SJSA1 (cell line): ENCODE measurements around the gene TRIM2. TPM values are rescaled to one million over a fixed set of nuclear protein-coding genes. Genes with fewer than 3 reads are reported as not detected.
"Not testable (repeated sequence)": the region's sequence is repeated elsewhere in the genome, so short reads cannot be mapped to it uniquely, and the experiment has no call there.

ENCODE experiments used
- DNase-seq, 2 experiments: peaks; one replicate each; pipeline ENCODE4 v3.0.0-alpha.2; 2015 to 2020; ENCODE audit warnings: low spot score in 2 of 2, low read depth in 1 of 2
- H3K27ac ChIP-seq: fragments of 250-450 bp; sonication (Bioruptor Pico); 2 replicates; pipeline ENCODE4 v1.5.1; 2020; ENCODE audit warnings: mild to moderate bottlenecking, moderate library complexity
- H3K27me3 ChIP-seq: fragments of 250-450 bp; sonication (Bioruptor Pico); replicated peaks from 2 replicates; pipeline ENCODE4 v1.5.1; 2020; ENCODE audit warnings: mild to moderate bottlenecking, moderate library complexity
- H3K36me3 ChIP-seq: fragments of 250-450 bp; sonication (Bioruptor Pico); 2 replicates; pipeline ENCODE4 v1.5.1; 2020; ENCODE audit warnings: mild to moderate bottlenecking
- H3K4me1 ChIP-seq: fragments of 250-450 bp; sonication (Bioruptor Pico); replicated peaks from 2 replicates; pipeline ENCODE4 v1.6.1; 2021; ENCODE audit warnings: mild to moderate bottlenecking
- H3K4me3 ChIP-seq: fragments of 250-450 bp; sonication (Bioruptor Pico); 2 replicates; pipeline ENCODE4 v1.5.1; 2020; ENCODE audit warnings: mild to moderate bottlenecking
- H3K9me3 ChIP-seq: fragments of 250-450 bp; sonication (Bioruptor Pico); replicated peaks from 2 replicates; pipeline ENCODE4 v1.5.1; 2020; ENCODE audit warnings: mild to moderate bottlenecking
- total RNA-seq: library from RNA; depleted of rRNA; stranded (reverse); fragments of >200 nt; shearing (Covaris generic); gene quantifications from 2 replicates; pipeline ENCODE4 v1.2.3, GENCODE V29; 2014

Gene TRIM2
- total RNA-seq, 1 experiment from 2014 or later: 22.4 TPM

DNA sequence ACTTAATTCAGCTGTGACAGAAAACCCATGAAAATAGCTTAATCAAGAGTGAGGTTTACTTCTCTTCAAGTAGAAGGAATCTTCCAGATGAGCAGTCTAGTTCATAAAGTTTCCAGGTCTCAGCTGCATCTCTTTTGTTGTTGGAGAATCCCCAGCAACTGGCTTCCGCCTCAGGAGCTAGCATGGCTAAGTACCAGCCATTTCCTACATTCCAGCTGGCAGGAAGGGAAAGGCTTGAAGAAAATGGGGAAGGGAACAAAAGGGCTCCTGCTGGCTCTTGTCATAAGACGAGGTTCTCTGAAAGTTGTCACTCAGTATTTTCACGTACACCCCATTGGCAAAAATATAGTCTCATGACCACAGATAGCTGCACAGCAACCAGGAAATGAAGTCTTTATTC, 27.3 kb upstream of the TRIM2 start:
- H3K4me3 ChIP-seq: no peak overlapping the region
- no peaks in the 10 kb centered on the region for H3K36me3 ChIP-seq
- H3K9me3 ChIP-seq: no peaks in the 10 kb centered on the region
- no peak for DNase-seq
- no peak overlapping the region for H3K27ac ChIP-seq
- no peaks in the 10 kb centered on the region for H3K27me3 ChIP-seq
- H3K4me1 ChIP-seq: peaks cover 24% of the 10 kb centered on the region

DNA sequence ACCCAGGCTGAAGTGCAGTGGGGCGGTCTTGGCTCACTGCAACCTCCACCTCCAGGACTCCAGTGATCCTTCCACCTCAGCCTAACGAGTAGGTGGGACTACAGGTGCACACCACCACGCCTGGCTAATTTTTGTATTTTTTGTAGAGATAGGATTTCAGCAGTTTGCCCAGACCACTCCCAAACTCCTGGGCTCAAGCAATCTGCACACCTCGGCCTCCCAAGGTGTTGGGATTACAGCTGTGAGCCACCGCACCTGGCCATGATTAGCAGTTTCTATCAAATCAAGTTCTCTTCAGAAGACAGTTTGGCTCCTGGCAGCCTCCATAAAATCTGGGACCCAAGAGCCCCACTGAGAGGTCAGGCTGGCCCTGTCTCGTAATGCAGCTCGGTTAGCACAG, 26.4 kb upstream of the TRIM2 start:
- Histone ChIP-seq H3K27me3 (no peaks in the 10 kb centered on the region), H3K36me3 (no peaks in the 10 kb centered on the region), H3K4me1 (peaks cover 30% of the 10 kb centered on the region), H3K9me3 (no peaks in the 10 kb centered on the region), H3K27ac (no peak overlapping the region), H3K4me3 (no peak overlapping the region)
- DNase-seq: no peak

DNA sequence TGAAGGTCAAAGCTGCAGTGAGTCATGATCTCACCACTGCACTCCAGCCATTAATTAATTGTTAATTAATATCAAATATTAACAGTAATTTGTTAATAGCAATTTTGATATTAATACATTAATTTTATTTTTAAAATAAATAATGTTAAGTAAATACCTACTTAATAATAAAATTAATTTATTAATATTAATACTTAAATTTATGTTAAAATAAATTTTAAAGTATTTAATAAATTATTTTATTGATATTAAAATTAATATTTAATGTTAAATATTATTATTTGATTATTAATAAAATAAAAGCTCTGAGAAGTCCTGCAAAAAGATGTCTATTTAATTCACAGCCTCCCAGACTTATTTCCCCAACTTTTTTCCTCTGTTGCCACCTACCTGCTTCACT, 25.1 kb upstream of the TRIM2 start:
- H3K36me3 ChIP-seq: no peaks in the 10 kb centered on the region

DNA sequence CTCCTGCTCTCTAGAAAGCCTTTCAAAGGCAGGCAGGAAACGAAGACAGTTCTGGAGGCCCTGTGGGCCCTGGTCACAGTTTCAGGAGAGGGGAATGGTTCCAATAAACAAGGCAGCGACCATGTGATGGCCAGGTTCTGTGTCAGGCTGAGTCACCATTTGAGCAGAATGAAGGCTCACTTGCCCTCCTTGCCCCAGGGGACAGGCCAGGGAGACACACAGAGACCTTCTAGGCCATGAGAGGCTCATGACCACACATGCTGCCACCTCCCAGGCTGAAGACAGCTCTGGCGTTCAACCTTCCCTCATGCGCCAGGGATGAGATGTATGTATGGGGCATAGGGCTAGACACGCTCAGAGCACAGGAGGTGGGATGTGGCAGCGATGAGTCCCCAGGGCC, 22.9 kb upstream of the TRIM2 start:
- DNase-seq: peak; percentile 83 to 92
- no peaks in the 10 kb centered on the region for H3K9me3 ChIP-seq
- H3K4me3 ChIP-seq: no peak overlapping the region
- H3K36me3 ChIP-seq: no peaks in the 10 kb centered on the region
- H3K27ac ChIP-seq: peak overlapping the region; percentile 46
- H3K27me3 ChIP-seq: no peaks in the 10 kb centered on the region
- H3K4me1 ChIP-seq: peaks cover 43% of the 10 kb centered on the region

More for the DNA sequence above, 25.1 kb upstream of the TRIM2 start:
- Histone ChIP-seq H3K27ac (no peak overlapping the region), H3K4me1 (peaks cover 30% of the 10 kb centered on the region), H3K27me3 (no peaks in the 10 kb centered on the region), H3K9me3 (no peaks in the 10 kb centered on the region), H3K4me3 (no peak overlapping the region)
- DNase-seq: no peak

DNA sequence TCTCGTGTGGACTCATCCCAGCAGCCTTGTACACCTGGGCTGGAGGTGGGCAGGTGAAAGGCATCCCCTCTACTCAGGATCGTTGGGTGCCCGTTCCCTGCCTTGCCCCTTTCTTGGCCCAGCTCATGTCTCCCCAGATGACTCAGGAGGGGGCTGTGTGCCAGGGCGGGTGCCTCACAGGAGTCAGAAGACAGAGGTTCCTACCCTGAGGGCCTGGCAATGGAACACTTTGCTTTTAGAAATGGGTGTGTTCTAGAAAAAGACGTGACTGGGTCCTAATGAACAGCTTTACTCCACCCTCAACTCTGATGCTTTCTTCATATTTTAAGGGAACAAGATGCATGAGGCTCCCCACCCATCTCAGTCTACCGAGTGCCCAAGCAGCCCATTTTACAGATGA, 22.5 kb upstream of the TRIM2 start:
- no peaks in the 10 kb centered on the region for H3K36me3 ChIP-seq
- H3K4me1 ChIP-seq: peaks cover 43% of the 10 kb centered on the region
- H3K4me3 ChIP-seq: no peak overlapping the region
- peak in 1 of 2 experiments; percentile 62 for DNase-seq
- H3K9me3 ChIP-seq: no peaks in the 10 kb centered on the region
- H3K27ac ChIP-seq: peak overlapping the region; percentile 30; the same call in 1 of the 2 replicates
- H3K27me3 ChIP-seq: no peaks in the 10 kb centered on the region

DNA sequence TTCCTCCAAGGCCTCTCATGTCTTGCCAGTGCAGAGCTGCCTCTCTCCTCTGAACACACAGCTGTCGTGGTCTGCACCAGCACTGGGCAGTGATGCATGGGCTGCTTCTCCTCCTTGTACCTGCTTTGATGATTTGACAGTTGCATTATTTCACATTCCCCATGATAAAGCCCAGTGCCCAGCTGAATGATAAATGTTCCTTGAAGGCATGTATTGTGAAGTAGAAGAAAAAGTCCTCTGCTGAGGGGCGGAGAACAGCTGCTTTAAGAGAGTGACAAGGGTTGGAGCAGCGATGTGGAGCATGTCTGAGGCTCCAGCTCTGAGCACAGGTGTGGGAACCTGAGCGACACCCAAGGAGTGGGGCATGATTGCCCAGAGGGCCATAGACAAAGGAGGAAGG, 21.1 kb upstream of the TRIM2 start:
- Histone ChIP-seq H3K27ac (no peak overlapping the region), H3K36me3 (no peaks in the 10 kb centered on the region), H3K27me3 (no peaks in the 10 kb centered on the region), H3K9me3 (no peaks in the 10 kb centered on the region), H3K4me1 (peaks cover 43% of the 10 kb centered on the region), H3K4me3 (no peak overlapping the region)
- DNase-seq: no peak

DNA sequence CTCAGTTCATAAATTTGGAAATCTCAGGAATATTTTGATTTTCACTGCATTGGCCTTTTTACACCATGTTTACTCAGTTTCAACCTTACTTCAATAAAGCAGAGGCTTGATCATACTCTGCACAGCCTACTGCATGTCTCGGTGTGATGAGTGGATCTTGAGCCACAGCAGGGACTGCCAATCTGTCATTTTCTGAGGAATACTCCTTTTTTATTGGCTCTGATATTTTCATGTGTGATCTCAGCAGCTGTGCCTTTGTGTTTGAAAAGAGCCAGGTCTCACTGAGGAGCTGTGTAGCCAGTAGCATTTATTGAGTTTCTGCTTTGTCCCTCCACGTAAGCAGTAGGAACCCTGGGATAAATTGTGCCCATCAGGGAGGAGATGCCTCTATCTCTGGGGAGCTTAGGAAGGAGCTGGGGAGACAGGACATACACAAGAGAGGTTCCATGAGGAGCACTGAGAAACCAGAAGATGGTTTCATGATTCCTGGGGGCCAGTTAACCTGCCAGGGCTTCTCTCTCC, 18.9 kb upstream of the TRIM2 start:
- Histone ChIP-seq H3K27ac (no peak overlapping the region), H3K4me1 (peaks cover 51% of the 10 kb centered on the region), H3K36me3 (no peaks in the 10 kb centered on the region), H3K9me3 (no peaks in the 10 kb centered on the region), H3K27me3 (no peaks in the 10 kb centered on the region), H3K4me3 (no peak overlapping the region)
- DNase-seq: no peak

DNA sequence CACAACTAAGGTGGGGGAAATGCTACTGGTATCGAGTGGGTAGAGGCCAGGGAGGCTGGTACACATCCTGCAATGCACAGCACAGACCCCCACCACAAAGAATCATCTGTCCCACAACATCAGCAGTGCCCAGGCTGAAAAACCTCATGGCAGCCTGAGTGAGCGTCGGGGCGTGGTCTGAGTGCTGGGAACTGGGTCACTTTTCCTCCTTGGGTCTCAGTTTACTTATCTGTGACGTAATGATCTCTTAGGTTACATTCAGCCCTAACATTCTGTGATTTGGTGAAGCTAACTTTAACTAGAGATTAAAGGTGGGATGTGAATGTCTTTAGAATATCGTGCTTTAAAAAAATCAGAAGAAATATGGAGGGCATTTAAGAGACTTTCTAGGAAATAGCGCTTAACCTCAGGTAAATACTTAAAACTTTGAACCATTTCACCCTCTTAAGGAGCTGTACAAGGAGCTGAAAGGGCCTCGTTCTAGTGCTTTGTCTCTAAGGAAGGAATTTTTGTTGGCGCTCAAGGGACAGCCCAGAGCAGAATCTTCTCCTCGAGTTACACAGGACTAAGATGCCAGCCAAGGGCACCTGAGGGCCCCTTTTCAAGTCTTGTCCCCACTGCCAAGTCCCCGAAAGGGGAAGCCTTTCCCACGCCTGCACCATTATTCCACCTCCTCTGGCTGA, 18.1 kb upstream of the TRIM2 start:
- Histone ChIP-seq H3K27me3 (no peaks in the 10 kb centered on the region), H3K9me3 (no peaks in the 10 kb centered on the region), H3K4me1 (peaks cover 51% of the 10 kb centered on the region), H3K27ac (no peak overlapping the region), H3K36me3 (no peaks in the 10 kb centered on the region), H3K4me3 (no peak overlapping the region)
- DNase-seq: no peak

DNA sequence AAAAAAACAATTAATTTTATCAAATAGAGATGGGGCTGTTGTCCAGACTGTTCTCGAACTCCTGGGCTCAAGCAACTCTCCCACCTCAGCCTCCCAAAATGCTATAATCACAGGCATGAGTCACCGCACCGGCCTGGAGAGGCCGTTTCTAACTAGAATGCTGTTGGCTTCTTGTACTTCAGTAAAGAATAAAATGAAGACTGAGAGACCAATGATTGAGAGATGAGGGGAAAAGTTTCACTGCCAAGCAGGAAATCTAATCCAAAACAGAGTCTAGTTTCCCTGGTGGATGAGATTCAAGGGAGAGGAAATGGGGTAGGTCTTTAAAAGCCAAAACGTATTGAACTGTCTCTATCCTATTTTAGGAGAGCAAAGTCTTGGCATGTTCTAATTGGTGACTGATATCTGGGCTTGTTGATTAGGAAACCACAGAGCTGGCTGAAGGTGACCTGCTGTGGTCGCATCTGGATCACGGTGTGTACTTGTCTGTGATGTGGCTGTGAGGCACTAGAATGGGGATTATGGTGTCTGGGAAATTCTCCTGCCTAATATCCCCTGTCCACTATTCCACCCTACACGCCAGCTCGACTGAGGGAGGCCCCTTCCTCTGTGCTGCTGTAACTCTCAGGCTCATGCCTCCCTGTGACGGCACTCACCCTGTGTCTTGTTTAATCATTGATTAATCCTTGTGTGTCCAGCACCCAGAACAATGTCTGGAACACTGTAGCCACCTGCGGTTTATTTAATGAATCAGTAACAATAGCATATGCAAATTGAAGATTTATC, 15.0 kb upstream of the TRIM2 start:
- H3K27me3 ChIP-seq: no peaks in the 10 kb centered on the region
- H3K36me3 ChIP-seq: no peaks in the 10 kb centered on the region
- no peaks in the 10 kb centered on the region for H3K9me3 ChIP-seq
- peaks cover 49% of the 10 kb centered on the region for H3K4me1 ChIP-seq
- H3K4me3 ChIP-seq: no peak overlapping the region
- 0 out of 2 replicates have a peak overlapping the region, but pooled peaks have one; percentile 12 for H3K27ac ChIP-seq
- DNase-seq: peak in 1 of 2 experiments; percentile 44

DNA sequence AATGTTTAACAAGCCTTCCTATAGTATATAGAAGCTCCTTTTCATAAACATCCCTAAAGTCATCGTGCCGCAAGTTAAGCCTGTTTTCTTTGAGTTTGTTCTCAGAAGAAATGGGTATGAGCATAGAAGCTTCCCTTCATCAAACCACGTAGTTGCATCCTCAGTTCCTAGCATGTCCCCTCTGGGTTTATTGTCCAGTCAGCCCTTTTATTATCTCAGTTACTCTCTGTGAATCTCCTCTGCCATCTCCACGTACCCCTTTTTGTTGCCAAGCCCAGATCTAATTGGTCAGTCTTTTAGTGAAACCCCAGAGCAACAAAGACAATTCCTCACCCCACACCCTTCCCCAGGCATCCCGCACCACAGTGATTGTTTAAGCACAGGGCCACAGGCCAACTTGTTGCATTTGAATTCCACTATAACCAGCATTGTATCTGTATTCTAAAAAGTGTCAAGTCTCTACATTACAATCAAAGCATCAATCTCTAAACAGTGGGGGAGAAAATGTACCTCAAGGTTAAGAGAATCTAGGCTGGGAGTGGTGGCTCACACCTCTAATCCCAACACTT, 12.4 kb upstream of the TRIM2 start:
- Histone ChIP-seq H3K27ac (peak overlapping the region; percentile 28; the same call in 1 of the 2 replicates), H3K4me3 (no peak overlapping the region), H3K9me3 (no peaks in the 10 kb centered on the region), H3K4me1 (peaks cover 36% of the 10 kb centered on the region), H3K36me3 (no peaks in the 10 kb centered on the region), H3K27me3 (no peaks in the 10 kb centered on the region)
- DNase-seq: no peak

DNA sequence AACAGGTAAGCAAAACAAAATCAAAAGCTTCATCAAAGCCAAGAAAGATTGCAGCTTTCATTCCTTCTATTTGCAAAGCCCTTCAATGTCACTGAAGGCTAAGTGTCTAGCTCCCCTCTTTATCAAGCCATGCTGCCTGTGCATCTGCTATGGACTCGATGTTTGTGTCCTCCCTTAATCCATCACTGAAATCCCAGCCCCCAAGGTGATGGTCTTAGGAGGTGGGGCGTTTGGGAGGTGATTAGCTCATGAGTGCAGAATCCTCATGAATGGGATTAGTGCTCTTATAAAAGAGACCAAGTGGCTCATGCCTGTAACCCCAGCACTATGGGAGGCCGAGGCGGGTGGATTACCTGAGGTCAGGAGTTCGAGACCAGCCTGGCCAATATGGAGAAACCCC, 6.9 kb upstream of the TRIM2 start:
- Histone ChIP-seq H3K27ac (no peak overlapping the region), H3K27me3 (no peaks in the 10 kb centered on the region), H3K4me1 (peaks cover under 1% of the 10 kb centered on the region), H3K36me3 (no peaks in the 10 kb centered on the region), H3K4me3 (no peak overlapping the region), H3K9me3 (no peaks in the 10 kb centered on the region)
- no peak for DNase-seq

DNA sequence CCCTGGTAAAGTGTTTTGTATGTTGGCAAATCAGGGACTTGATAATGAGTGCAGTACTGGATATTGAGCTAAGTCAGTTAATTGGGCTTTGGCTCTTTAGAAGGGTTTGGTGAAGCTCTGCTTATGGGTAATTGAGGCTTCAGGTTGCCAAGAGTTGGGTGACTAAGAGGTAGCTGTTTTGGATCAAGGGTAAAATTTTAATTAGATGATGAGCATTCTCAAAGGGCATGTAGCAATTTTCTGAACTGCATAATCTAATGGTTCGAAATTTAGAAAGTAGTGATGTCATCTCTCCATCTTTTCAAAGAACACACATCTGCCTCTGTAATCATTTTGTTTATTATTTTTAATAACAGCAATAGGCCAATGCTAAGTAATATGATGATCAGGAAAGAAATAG, 5.5 kb upstream of the TRIM2 start:
- no peak for DNase-seq
- Histone ChIP-seq H3K4me1 (no peaks in the 10 kb centered on the region; the same call in 1 of the 2 replicates), H3K36me3 (no peaks in the 10 kb centered on the region), H3K9me3 (no peaks in the 10 kb centered on the region), H3K27me3 (no peaks in the 10 kb centered on the region), H3K4me3 (no peak overlapping the region), H3K27ac (no peak overlapping the region)

DNA sequence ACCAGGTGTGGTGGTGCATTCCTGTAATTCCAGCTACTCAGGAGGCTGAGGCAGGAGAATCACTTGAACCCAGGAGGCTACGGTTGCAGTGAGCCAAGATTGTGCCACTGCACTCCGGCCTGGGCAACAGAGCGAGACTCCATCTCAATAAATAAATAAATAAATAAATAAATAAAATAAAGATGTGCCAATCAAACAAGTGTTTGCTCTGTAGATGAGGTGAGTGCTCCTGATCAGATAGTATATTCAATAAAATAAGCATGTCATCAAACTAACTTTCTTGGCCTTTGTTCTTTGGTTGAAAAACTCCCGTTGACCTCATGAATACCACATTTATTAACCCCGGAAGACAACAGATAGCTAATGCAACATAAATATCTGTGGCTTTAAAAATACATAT, 497 bp upstream of the TRIM2 start:
- not testable (repeated sequence) for H3K9me3 ChIP-seq, H3K27me3 ChIP-seq, H3K36me3 ChIP-seq, DNase-seq, H3K27ac ChIP-seq
- H3K4me1 ChIP-seq: peaks cover 24% of the 10 kb centered on the region
- H3K4me3 ChIP-seq: peak overlapping the region; percentile 0; the same call in 1 of the 2 replicates
